GM13976 (cell line): ENCODE data around the gene UGT1A7.

ENCODE experiments used
- DNase-seq: peaks from one replicate; pipeline ENCODE4 v3.0.0; 2012; ENCODE audit warnings: low spot score
- in situ Hi-C: fragments of 300-500 bp; cut with MboI; formaldehyde crosslinking; loops from one replicate; pipeline ENCODE4 v1.12.0; 2022; ENCODE audit warnings: low sequenced_read_pairs, mixed read lengths, inconsistent platforms; ENCODE audit not compliant: unreplicated experiment
- TF ChIP-seq, protein P1 (sequence below): IDR thresholded peaks from 2 replicates; pipeline ENCODE4 v1.5.1; 2012; ENCODE audit warnings: borderline replicate concordance, mild to moderate bottlenecking; ENCODE audit not compliant: insufficient read depth; ENCODE audit errors: extremely low read depth, missing control alignments, control extremely low read depth

UGT1A7 gene

DNA sequence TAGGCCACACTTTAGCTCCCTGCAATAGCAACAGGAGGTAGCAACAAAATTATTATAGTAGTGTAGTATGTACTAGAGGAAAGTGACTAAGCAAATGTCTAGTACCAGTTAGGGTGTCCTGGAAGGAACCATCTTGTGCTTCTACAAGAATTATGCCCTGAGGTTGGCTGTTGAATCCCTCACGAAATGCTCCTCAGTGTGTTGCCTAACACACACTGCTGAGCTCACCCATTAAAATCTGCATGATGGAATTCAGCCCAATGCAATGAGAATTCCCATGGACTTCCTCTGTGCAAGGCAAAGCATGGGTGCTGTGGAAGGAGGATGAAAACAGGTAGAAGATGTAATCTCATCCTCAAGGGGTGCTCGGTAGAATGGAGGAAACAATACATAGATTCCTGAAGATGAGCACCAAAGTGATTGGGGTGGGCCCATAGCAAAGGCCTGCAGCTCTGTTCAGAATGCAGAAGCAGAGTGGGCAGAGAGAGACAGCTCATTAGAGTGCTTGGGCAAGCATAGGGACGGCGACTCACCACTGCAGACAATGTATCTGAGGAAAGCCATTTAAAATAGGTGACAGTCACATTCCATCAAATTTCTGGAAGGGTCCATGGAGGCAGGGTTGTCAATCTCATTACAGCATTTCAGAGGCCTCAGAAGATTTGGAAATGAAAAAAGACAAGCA is 1.2 kb upstream of the UGT1A7 start:
- TF ChIP-seq, protein P1, sequence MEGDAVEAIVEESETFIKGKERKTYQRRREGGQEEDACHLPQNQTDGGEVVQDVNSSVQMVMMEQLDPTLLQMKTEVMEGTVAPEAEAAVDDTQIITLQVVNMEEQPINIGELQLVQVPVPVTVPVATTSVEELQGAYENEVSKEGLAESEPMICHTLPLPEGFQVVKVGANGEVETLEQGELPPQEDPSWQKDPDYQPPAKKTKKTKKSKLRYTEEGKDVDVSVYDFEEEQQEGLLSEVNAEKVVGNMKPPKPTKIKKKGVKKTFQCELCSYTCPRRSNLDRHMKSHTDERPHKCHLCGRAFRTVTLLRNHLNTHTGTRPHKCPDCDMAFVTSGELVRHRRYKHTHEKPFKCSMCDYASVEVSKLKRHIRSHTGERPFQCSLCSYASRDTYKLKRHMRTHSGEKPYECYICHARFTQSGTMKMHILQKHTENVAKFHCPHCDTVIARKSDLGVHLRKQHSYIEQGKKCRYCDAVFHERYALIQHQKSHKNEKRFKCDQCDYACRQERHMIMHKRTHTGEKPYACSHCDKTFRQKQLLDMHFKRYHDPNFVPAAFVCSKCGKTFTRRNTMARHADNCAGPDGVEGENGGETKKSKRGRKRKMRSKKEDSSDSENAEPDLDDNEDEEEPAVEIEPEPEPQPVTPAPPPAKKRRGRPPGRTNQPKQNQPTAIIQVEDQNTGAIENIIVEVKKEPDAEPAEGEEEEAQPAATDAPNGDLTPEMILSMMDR, result no peak
- no peak for DNase-seq
- in situ Hi-C loops, result no loop called here

DNA sequence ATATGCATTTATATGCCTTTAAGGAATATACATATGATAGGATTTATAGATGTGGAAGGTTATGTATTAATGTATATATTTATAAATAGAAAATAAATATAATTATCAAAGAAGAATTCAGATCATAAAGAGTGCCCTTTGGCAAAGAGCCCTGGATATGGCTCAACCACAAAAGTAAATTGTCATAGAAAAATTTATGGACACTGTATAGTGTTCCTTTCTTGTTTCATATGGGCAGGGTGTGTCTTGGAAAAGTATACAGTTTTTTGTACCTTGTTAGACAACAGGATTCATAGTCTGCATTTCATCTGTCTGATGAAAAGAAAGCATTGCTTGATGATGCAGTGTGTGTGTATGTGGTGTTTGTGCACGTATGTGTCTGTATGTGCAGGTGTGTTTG is 2.9 kb downstream of the UGT1A7 start:
- in situ Hi-C loops, result no loop called here
- no peak for DNase-seq
- TF ChIP-seq, protein P1, result no peak

- TF ChIP-seq, protein P1, result no peak
- in situ Hi-C loops, result no loop called here
- DNase-seq, result no peak
These were observed 5.2 kb downstream of the UGT1A7 start for GRCh38 chr2:233686928-233687327.

DNA sequence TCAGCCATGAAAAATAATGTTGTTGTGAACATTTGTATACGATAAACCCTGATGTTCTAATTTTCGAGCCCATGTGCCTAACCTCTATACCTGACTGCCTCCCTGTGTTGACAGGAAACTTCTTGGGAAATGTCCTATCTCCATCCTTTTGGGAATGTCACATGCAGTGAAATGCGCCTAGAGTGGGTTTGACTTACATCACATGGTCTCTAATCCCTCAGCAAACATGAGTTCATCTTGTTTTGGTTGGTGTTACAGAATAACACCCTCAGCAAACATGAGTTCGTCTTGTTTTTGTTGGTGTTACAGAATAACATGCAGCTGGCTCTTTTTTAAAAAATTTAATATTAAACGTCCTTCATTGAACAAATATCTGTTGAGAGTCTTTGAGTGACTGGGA is 6.6 kb downstream of the UGT1A7 start:
- in situ Hi-C loops, result no loop called here
- no peak for DNase-seq
- TF ChIP-seq, protein P1, result no peak

- no peak for DNase-seq
- TF ChIP-seq, protein P1, result no peak
- in situ Hi-C loops, result no loop called here
These were observed 7.3 kb downstream of the UGT1A7 start for GRCh38 chr2:233689031-233689430.

DNA sequence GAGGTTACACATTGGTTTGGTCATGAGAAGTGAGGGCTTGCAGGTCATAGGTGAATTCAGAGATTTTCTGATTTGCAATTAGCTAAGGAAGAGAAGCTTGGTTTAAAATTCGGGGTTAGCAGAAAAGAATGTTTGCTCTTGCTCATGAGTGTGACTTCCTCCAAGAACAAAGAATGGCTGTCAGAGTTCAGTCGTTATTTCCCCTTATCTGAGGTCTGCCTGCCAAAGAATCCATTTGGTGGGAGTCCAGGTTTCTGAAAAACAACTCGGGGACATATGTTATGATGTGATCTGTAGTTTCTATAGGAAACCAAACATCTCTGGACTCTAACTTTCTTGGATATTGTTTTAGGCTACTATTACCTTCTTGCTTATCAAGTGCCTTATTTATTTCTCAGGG is 7.8 kb downstream of the UGT1A7 start:
- TF ChIP-seq, protein P1, result no peak
- no peak for DNase-seq
- in situ Hi-C loops, result no loop called here

DNA sequence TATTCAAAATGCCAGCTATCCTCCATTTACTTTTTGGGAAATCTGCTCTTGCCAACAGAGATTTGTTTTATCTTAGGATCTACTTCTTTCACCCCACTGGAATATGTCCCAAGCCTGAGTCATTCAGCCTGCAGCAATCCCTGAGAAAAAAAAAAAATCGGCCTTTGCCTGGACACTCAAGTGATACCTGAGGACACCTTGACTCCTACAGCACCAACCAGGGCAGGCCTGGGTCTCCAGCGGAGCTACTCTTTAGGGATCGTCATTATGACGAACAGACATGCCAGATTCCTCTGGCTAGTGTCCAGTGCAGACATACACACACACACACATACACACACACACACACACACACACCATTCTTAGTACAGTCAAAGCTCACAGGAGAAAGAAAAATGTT is 8.7 kb downstream of the UGT1A7 start:
- in situ Hi-C loops, result no loop called here
- DNase-seq, result no peak
- TF ChIP-seq, protein P1, result no peak
